HepG2 (cell line): ENCODE data around the gene CS. TPM values are rescaled to one million over a fixed set of nuclear protein-coding genes. Genes with fewer than 3 reads are reported as not detected.

Experiments used
- ARID5B ChIP-seq: IDR thresholded peaks from 2 replicates; pipeline ENCODE4 v1.4.0; 2020; ENCODE audit warnings: mild to moderate bottlenecking, missing genetic modification reagents
- CEBPG ChIP-seq: IDR thresholded peaks from 2 replicates; pipeline ENCODE4 v1.6.1; 2016
- ETV5 ChIP-seq: IDR thresholded peaks from 2 replicates; pipeline ENCODE4 v1.6.1; 2018; ENCODE audit warnings: missing biosample characterization, missing genetic modification reagents, inconsistent platforms, borderline replicate concordance
- FOXA1 ChIP-seq, 2 experiments: fragments of 450-650 bp in 1 of 2; sonication (generic) in 1 of 2; formaldehyde crosslinking in 1 of 2; IDR thresholded peaks; 2 replicates each; pipeline versions ENCODE4 v1.4.0 to v1.6.1; 2016 to 2020; ENCODE audit warnings: missing genetic modification reagents in 1 of 2
- FOXA3 ChIP-seq: IDR thresholded peaks from 2 replicates; pipeline ENCODE4 v1.6.1; 2016; ENCODE audit warnings: missing genetic modification reagents, missing compliant biosample characterization
- HCFC1 ChIP-seq: fragments of 150-350 bp; IDR thresholded peaks from 2 replicates; pipeline ENCODE4 v1.6.1; 2014; ENCODE audit warnings: low read depth, low read length
- HHEX ChIP-seq: IDR thresholded peaks from 2 replicates; pipeline ENCODE4 v1.6.1; 2016; ENCODE audit warnings: control low read depth
- HINFP ChIP-seq: sonication (generic); formaldehyde crosslinking; IDR thresholded peaks from 2 replicates; pipeline ENCODE4 v1.4.0; 2020; ENCODE audit warnings: low read depth, mild to moderate bottlenecking, missing genetic modification reagents
- NBN ChIP-seq: fragments of 450-650 bp; conservative IDR thresholded peaks from 2 replicates; pipeline ENCODE4 v1.6.1; 2017
- POLR2G ChIP-seq: fragments of 200-400 bp; formaldehyde crosslinking; IDR thresholded peaks from 2 replicates; pipeline ENCODE4 v1.6.1; 2018; ENCODE audit warnings: mild to moderate bottlenecking, low read depth, low read length, moderate library complexity
- RBFOX2 ChIP-seq: fragments of 200-400 bp; formaldehyde crosslinking; IDR thresholded peaks from 2 replicates; pipeline ENCODE4 v1.6.1; 2017; ENCODE audit warnings: low read depth, mild to moderate bottlenecking, low read length
- RBM22 ChIP-seq: fragments of 200-400 bp; formaldehyde crosslinking; optimal IDR thresholded peaks from 2 replicates; pipeline ENCODE3; 2017; ENCODE audit warnings: mild to moderate bottlenecking, low read length, moderate library complexity
- SETDB1 ChIP-seq: sonication (generic); formaldehyde crosslinking; IDR thresholded peaks from 2 replicates; pipeline ENCODE4 v1.5.1; 2020; ENCODE audit warnings: missing genetic modification reagents, mild to moderate bottlenecking, borderline replicate concordance
- SNAPC5 ChIP-seq: sonication (generic); formaldehyde crosslinking; IDR thresholded peaks from 2 replicates; pipeline ENCODE4 v1.8.1; 2023; ENCODE audit warnings: mild to moderate bottlenecking, missing genetic modification reagents, borderline replicate concordance
- TAF1 ChIP-seq: sonication (generic); formaldehyde crosslinking; IDR thresholded peaks from 2 replicates; pipeline ENCODE4 v1.4.0; 2020; ENCODE audit warnings: missing genetic modification reagents
- TEAD2 ChIP-seq: sonication (generic); formaldehyde crosslinking; IDR thresholded peaks from 2 replicates; pipeline ENCODE4 v1.9.0; 2021; ENCODE audit warnings: missing genetic modification reagents
- TGIF2 ChIP-seq: IDR thresholded peaks from 2 replicates; pipeline ENCODE4 v1.6.1; 2016; ENCODE audit warnings: control low read depth, missing compliant biosample characterization
- ZBTB2 ChIP-seq: sonication (generic); formaldehyde crosslinking; IDR thresholded peaks from 2 replicates; pipeline ENCODE4 v1.8.0; 2022; ENCODE audit warnings: low read depth, missing genetic modification reagents
- ZBTB42 ChIP-seq: sonication (generic); formaldehyde crosslinking; IDR thresholded peaks from 2 replicates; pipeline ENCODE4 v1.5.0; 2020; ENCODE audit warnings: mild to moderate bottlenecking, missing genetic modification reagents
- ZFP82 ChIP-seq: sonication (generic); formaldehyde crosslinking; IDR thresholded peaks from 2 replicates; pipeline ENCODE4 v1.5.1; 2020; ENCODE audit warnings: mild to moderate bottlenecking, missing genetic modification reagents, borderline replicate concordance
- ZNF225 ChIP-seq: sonication (generic); formaldehyde crosslinking; IDR thresholded peaks from 2 replicates; pipeline ENCODE4 v1.4.0; 2020; ENCODE audit warnings: mild to moderate bottlenecking, missing genetic modification reagents
- ZNF280D ChIP-seq: sonication (generic); formaldehyde crosslinking; IDR thresholded peaks from 2 replicates; pipeline ENCODE4 v1.5.1; 2020; ENCODE audit warnings: mild to moderate bottlenecking, missing genetic modification reagents
- ZNF329 ChIP-seq: sonication (generic); formaldehyde crosslinking; IDR thresholded peaks from 2 replicates; pipeline ENCODE4 v1.9.0; 2021; ENCODE audit warnings: low read depth, mild to moderate bottlenecking, missing genetic modification reagents
- polyA plus RNA-seq, 8 experiments: library from polyadenylated mRNA; depleted of rRNA in 3 of 8; stranded (reverse) in 7 of 8; unstranded in 1 of 8; fragments of >200 nt; fragmentation: Illumina TruSeq in 4 of 8; extraction: Trizol in 4 of 8; gene quantifications; 2 replicates each; pipeline versions ENCODE4 v1.2.1 to v1.2.3, GENCODE V29; 2011 to 2016; ENCODE audit warnings: low read depth in 4 of 8, missing spikeins in 1 of 8, mixed read lengths in 1 of 8; ENCODE audit not compliant: insufficient read depth in 1 of 8
- total RNA-seq, 5 experiments: library from RNA; depleted of rRNA; stranded (reverse); fragments of >200 nt; fragmentation: Illumina TruSeq; extraction: Trizol; gene quantifications; 2 replicates each; pipeline ENCODE4 v1.2.3, GENCODE V29; 2016; ENCODE audit warnings: low read depth in 1 of 5

CS gene
- total and polyA plus RNA-seq, 2 of the 13 experiments (the other 11 are each of a cell fraction or from before 2014, with no cell fraction given): 173 to 175 TPM

- TF ChIP-seq ARID5B (no peak), POLR2G (no peak), ZBTB2 (CRISPR knock-in tag) (no peak), ZBTB42 (CRISPR knock-in tag) (no peak), RBM22 (no peak), ZNF329 (CRISPR knock-in tag) (no peak), HHEX (CRISPR knock-in tag) (no peak), SETDB1 (CRISPR knock-in tag) (no peak), ZNF225 (CRISPR knock-in tag) (no peak), NBN (no peak), TGIF2 (no peak), TEAD2 (CRISPR knock-in tag) (no peak), RBFOX2 (0 out of 2 replicates have a peak, but pooled peaks have one; percentile 36), HINFP (CRISPR knock-in tag) (no peak), ETV5 (CRISPR knock-in tag) (no peak), FOXA1 (IDR thresholded peaks at IDR 0.05) (no peak), FOXA1 (CRISPR knock-in tag; IDR thresholded peaks at IDR 0.05) (peak; percentile 60), SNAPC5 (no peak), FOXA3 (CRISPR knock-in tag) (0 out of 2 replicates have a peak, but pooled peaks have one; percentile 12), ZFP82 (CRISPR knock-in tag) (no peak), TAF1 (CRISPR knock-in tag) (no peak), CEBPG (CRISPR knock-in tag) (peak; percentile 58), ZNF280D (CRISPR knock-in tag) (no peak), HCFC1 (no peak)
Observed at GRCh38 chr12:56296295-56296694, 3.8 kb downstream of the CS start (continued).
